Measurements from ENCODE around the gene PEAR1.

PEAR1 gene

GRCh38 chr1:156898971-156899664, 5.6 kb downstream of the PEAR1 start:
- Histone ChIP-seq H2AFZ (ENCODE audit: insufficient read depth, low read length, poor library complexity) (no peak overlapping the region), H3K18ac (ENCODE audit: low read length) (no peak overlapping the region), H3K4me2 (ENCODE audit: low read length) (no peak overlapping the region), H3K27ac (ENCODE audit: low read depth, low read length) (no peak overlapping the region), H3K27me3 (ENCODE audit: insufficient read depth, low read length) (no peaks in the 10 kb centered on the region), H3K9me3 (ENCODE audit: insufficient read depth, low read depth, low read length) (peaks cover 2% of the 10 kb centered on the region), H3K14ac (ENCODE audit: low read length) (no peak overlapping the region), H3K36me3 (ENCODE audit: control insufficient read depth in 1 of 2, insufficient read depth in 2 of 2, low read length in 2 of 2) (peaks cover 0 to 3% of the 10 kb centered on the region in 2 experiments), H3K23ac (ENCODE audit: low read length) (no peak overlapping the region), H3K4me3 (ENCODE audit: low read depth, low read length) (no peak overlapping the region), H3K9ac (ENCODE audit: low read length) (no peak overlapping the region), H4K12ac (ENCODE audit: low read depth, low read length) (no peak overlapping the region), H4K8ac (ENCODE audit: low read depth, low read length) (no peak overlapping the region), H3K79me1 (ENCODE audit: low read length) (peaks cover 38% of the 10 kb centered on the region), H2AK5ac (ENCODE audit: low read length) (no peak overlapping the region), H4K91ac (ENCODE audit: low read depth, low read length) (no peak overlapping the region), H2BK5ac (ENCODE audit: low read depth, low read length, poor library complexity) (no peak overlapping the region), H2BK12ac (ENCODE audit: low read length) (no peak overlapping the region), H3K4me1 (ENCODE audit: control insufficient read depth in 1 of 2, insufficient read depth in 2 of 2, low read length in 2 of 2) (peaks cover 40 to 42% of the 10 kb centered on the region in 2 experiments), H3K4ac (ENCODE audit: low read depth, low read length) (no peak overlapping the region), H2BK120ac (ENCODE audit: insufficient read depth, low read length, poor library complexity) (no peak overlapping the region), H3K79me2 (ENCODE audit: control insufficient read depth, insufficient read depth, low read length, poor library complexity) (peaks cover 12% of the 10 kb centered on the region)
- WGBS (ENCODE audit: extremely low coverage, insufficient coverage, insufficient read length): no CpG with 5 or more reads among the region's 12 CpGs
- DNase-seq: no peak

DNA sequence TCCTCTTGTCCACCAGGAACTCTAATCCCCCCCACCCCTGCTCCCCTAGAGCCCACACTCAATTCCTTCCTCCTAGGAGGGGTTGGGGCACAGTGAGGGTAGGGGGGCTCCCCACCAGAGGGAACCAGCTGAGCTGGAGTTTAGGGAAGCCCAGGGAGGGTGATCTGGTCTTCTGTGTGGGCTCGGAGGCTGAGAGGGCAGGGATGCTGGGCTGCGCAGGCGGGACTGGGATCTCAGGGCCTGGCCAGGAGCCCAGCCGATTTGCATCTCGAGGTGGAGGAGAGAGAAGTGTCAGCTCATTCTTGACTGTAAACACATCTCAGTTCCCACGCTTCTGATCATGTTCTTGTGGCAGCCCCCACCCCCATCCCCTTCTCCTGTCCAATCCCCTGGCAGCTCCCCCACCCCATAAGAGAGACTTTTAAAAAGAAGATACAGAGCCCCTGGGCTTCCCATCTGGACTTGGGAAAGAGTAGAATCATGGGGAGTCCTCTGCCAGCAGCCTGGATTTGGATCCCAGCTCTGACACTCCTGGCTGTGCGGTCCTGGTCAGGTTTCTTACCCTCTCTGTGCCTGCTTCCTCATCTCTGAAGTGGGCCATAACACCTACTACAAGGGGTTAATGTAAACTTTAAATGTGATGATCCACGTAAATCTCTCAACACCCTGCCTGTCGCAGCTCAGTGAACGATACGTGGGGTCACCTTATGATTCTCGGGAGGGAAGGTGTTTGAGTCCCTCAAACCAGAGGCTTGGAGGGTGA, 6.6 kb downstream of the PEAR1 start:
- Histone ChIP-seq H4K12ac (ENCODE audit: low read depth, low read length) (no peak overlapping the region), H3K9ac (ENCODE audit: low read length) (no peak overlapping the region), H3K27me3 (ENCODE audit: insufficient read depth, low read length) (no peaks in the 10 kb centered on the region), H3K79me2 (ENCODE audit: control insufficient read depth, insufficient read depth, low read length, poor library complexity) (peaks cover 9% of the 10 kb centered on the region), H3K23ac (ENCODE audit: low read length) (no peak overlapping the region), H4K8ac (ENCODE audit: low read depth, low read length) (no peak overlapping the region), H3K4me2 (ENCODE audit: low read length) (no peak overlapping the region), H2BK5ac (ENCODE audit: low read depth, low read length, poor library complexity) (no peak overlapping the region), H3K36me3 (ENCODE audit: control insufficient read depth in 1 of 2, insufficient read depth in 2 of 2, low read length in 2 of 2) (peaks cover 8 to 10% of the 10 kb centered on the region in 2 experiments), H3K18ac (ENCODE audit: low read length) (no peak overlapping the region), H3K14ac (ENCODE audit: low read length) (no peak overlapping the region), H2BK120ac (ENCODE audit: insufficient read depth, low read length, poor library complexity) (no peak overlapping the region), H3K27ac (ENCODE audit: low read depth, low read length) (no peak overlapping the region), H2BK12ac (ENCODE audit: low read length) (no peak overlapping the region), H4K91ac (ENCODE audit: low read depth, low read length) (no peak overlapping the region), H3K9me3 (ENCODE audit: insufficient read depth, low read depth, low read length) (peaks cover 2% of the 10 kb centered on the region), H2AK5ac (ENCODE audit: low read length) (no peak overlapping the region), H3K4me3 (ENCODE audit: low read depth, low read length) (no peak overlapping the region), H2AFZ (ENCODE audit: insufficient read depth, low read length, poor library complexity) (no peak overlapping the region), H3K4me1 (ENCODE audit: control insufficient read depth in 1 of 2, insufficient read depth in 2 of 2, low read length in 2 of 2) (peaks cover 30 to 32% of the 10 kb centered on the region in 2 experiments), H3K79me1 (ENCODE audit: low read length) (peaks cover 30% of the 10 kb centered on the region), H3K4ac (ENCODE audit: low read depth, low read length) (no peak overlapping the region)
- WGBS (ENCODE audit: extremely low coverage, insufficient coverage, insufficient read length): no CpG with 5 or more reads among the region's 12 CpGs
- no peak for DNase-seq

GRCh38 chr1:156900896-156901589, 7.5 kb downstream of the PEAR1 start:
- Histone ChIP-seq H3K9me3 (ENCODE audit: insufficient read depth, low read depth, low read length) (peaks cover 2% of the 10 kb centered on the region), H4K8ac (ENCODE audit: low read depth, low read length) (no peak overlapping the region), H3K9ac (ENCODE audit: low read length) (no peak overlapping the region), H3K4ac (ENCODE audit: low read depth, low read length) (no peak overlapping the region), H3K14ac (ENCODE audit: low read length) (no peak overlapping the region), H3K79me2 (ENCODE audit: control insufficient read depth, insufficient read depth, low read length, poor library complexity) (peaks cover 7% of the 10 kb centered on the region), H3K4me2 (ENCODE audit: low read length) (no peak overlapping the region), H2BK120ac (ENCODE audit: insufficient read depth, low read length, poor library complexity) (no peak overlapping the region), H4K12ac (ENCODE audit: low read depth, low read length) (no peak overlapping the region), H2BK12ac (ENCODE audit: low read length) (no peak overlapping the region), H3K4me1 (ENCODE audit: control insufficient read depth in 1 of 2, insufficient read depth in 2 of 2, low read length in 2 of 2) (peaks cover 24 to 26% of the 10 kb centered on the region in 2 experiments), H2BK5ac (ENCODE audit: low read depth, low read length, poor library complexity) (no peak overlapping the region), H2AK5ac (ENCODE audit: low read length) (no peak overlapping the region), H3K27ac (ENCODE audit: low read depth, low read length) (no peak overlapping the region), H3K36me3 (ENCODE audit: control insufficient read depth in 1 of 2, insufficient read depth in 2 of 2, low read length in 2 of 2) (peaks cover 17 to 18% of the 10 kb centered on the region in 2 experiments), H3K27me3 (ENCODE audit: insufficient read depth, low read length) (no peaks in the 10 kb centered on the region), H3K18ac (ENCODE audit: low read length) (no peak overlapping the region), H4K91ac (ENCODE audit: low read depth, low read length) (no peak overlapping the region), H2AFZ (ENCODE audit: insufficient read depth, low read length, poor library complexity) (no peak overlapping the region), H3K23ac (ENCODE audit: low read length) (no peak overlapping the region), H3K4me3 (ENCODE audit: low read depth, low read length) (no peak overlapping the region), H3K79me1 (ENCODE audit: low read length) (peaks cover 23% of the 10 kb centered on the region)
- DNase-seq: no peak
- no CpG with 5 or more reads among the region's 6 CpGs for WGBS (ENCODE audit: extremely low coverage, insufficient coverage, insufficient read length)

DNA sequence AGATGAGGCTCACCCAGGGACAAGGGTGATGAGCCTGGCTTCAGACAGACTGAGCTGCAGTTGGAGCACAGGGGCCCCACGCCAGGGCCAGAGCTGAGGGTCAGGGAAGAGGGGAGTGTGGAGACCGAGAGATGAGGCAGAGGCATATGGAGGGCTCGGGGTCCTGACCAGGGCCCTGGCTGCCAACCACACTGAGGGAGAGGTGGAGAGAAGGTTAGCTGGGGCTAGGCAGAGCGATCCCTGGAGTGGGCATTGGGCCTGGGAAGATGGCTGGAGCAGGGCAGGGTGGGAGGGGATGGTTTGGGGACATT, 8.0 kb downstream of the PEAR1 start:
- no peak overlapping the region for H3K14ac ChIP-seq (ENCODE audit: low read length)
- H4K8ac ChIP-seq (ENCODE audit: low read depth, low read length): no peak overlapping the region
- H3K9ac ChIP-seq (ENCODE audit: low read length): no peak overlapping the region
- H3K79me2 ChIP-seq (ENCODE audit: control insufficient read depth, insufficient read depth, low read length, poor library complexity): peaks cover 7% of the 10 kb centered on the region
- no peak overlapping the region for H2BK5ac ChIP-seq (ENCODE audit: low read depth, low read length, poor library complexity)
- H3K27me3 ChIP-seq (ENCODE audit: insufficient read depth, low read length): no peaks in the 10 kb centered on the region
- H2AFZ ChIP-seq (ENCODE audit: insufficient read depth, low read length, poor library complexity): no peak overlapping the region
- H2BK120ac ChIP-seq (ENCODE audit: insufficient read depth, low read length, poor library complexity): no peak overlapping the region
- no peak overlapping the region for H2BK12ac ChIP-seq (ENCODE audit: low read length)
- no peak overlapping the region for H3K4ac ChIP-seq (ENCODE audit: low read depth, low read length)
- peaks cover 2% of the 10 kb centered on the region for H3K9me3 ChIP-seq (ENCODE audit: insufficient read depth, low read depth, low read length)
- peaks cover 18% of the 10 kb centered on the region for H3K79me1 ChIP-seq (ENCODE audit: low read length)
- peaks cover 19 to 21% of the 10 kb centered on the region in 2 experiments for H3K4me1 ChIP-seq (ENCODE audit: control insufficient read depth in 1 of 2, insufficient read depth in 2 of 2, low read length in 2 of 2)
- no peak overlapping the region for H3K4me3 ChIP-seq (ENCODE audit: low read depth, low read length)
- H2AK5ac ChIP-seq (ENCODE audit: low read length): no peak overlapping the region
- peaks cover 22 to 23% of the 10 kb centered on the region in 2 experiments for H3K36me3 ChIP-seq (ENCODE audit: control insufficient read depth in 1 of 2, insufficient read depth in 2 of 2, low read length in 2 of 2)
- no peak overlapping the region for H4K12ac ChIP-seq (ENCODE audit: low read depth, low read length)
- H3K27ac ChIP-seq (ENCODE audit: low read depth, low read length): no peak overlapping the region
- H4K91ac ChIP-seq (ENCODE audit: low read depth, low read length): no peak overlapping the region
- no peak overlapping the region for H3K18ac ChIP-seq (ENCODE audit: low read length)
- no peak for DNase-seq
- WGBS (ENCODE audit: extremely low coverage, insufficient coverage, insufficient read length): no CpG with 5 or more reads among the region's 4 CpGs
- no peak overlapping the region for H3K4me2 ChIP-seq (ENCODE audit: low read length)
- H3K23ac ChIP-seq (ENCODE audit: low read length): no peak overlapping the region

All from trophoblast cell (in vitro differentiated cells and primary cell).